Calu3 (cell line): ENCODE data around the gene FZD8. TPM values are rescaled to one million over a fixed set of nuclear protein-coding genes. Genes with fewer than 3 reads are reported as not detected.

Source experiments
- BruUV-seq: library from RNA; stranded (reverse); fragments of 400-500 nt; replicated peaks from 2 replicates; lab custom pipeline; 2021; lab: Mats Ljungman, UMichigan
- CTCF ChIA-PET: fragments of 300-600 bp; sonication (Branson Sonifier 250); formaldehyde crosslinking; loops from one replicate; lab custom pipeline; 2022; ENCODE audit warnings: antibody characterized with exemption; lab: Charles Lee
- DNase-seq: peaks from one replicate; pipeline ENCODE4 v3.0.0; 2022
- H3K27ac Mint-ChIP-seq: one replicate; pipeline ENCODE4 v1.8.0; 2022; ENCODE audit warnings: mixed read lengths; ENCODE audit not compliant: unreplicated experiment
- H3K27me3 Mint-ChIP-seq: one replicate; pipeline ENCODE4 v1.8.0; 2022; ENCODE audit warnings: mixed read lengths; ENCODE audit not compliant: unreplicated experiment
- H3K36me3 Mint-ChIP-seq: one replicate; pipeline ENCODE4 v1.8.0; 2022; ENCODE audit warnings: mild to moderate bottlenecking, moderate library complexity, mixed read lengths; ENCODE audit not compliant: insufficient read depth, unreplicated experiment
- H3K4me1 Mint-ChIP-seq: one replicate; pipeline ENCODE4 v1.8.0; 2022; ENCODE audit warnings: mild to moderate bottlenecking, low read depth, mixed read lengths; ENCODE audit not compliant: unreplicated experiment
- H3K4me3 Mint-ChIP-seq: one replicate; pipeline ENCODE4 v1.8.0; 2022; ENCODE audit warnings: mild to moderate bottlenecking, low read depth, moderate library complexity, mixed read lengths; ENCODE audit not compliant: unreplicated experiment
- H3K9me3 Mint-ChIP-seq: one replicate; pipeline ENCODE4 v1.8.0; 2022; ENCODE audit warnings: low read depth, mixed read lengths; ENCODE audit not compliant: unreplicated experiment
- intact Hi-C: fragments of 100-400 bp; cut with micrococcal nuclease; formaldehyde crosslinking; loops from one replicate; pipeline ENCODE4 v1.10.0; 2022; ENCODE audit not compliant: unreplicated experiment
- total RNA-seq: library from RNA; stranded (reverse); gene quantifications from 2 replicates; pipeline ENCODE4 v1.2.3, GENCODE V29; 2022
- TF ChIP-seq, protein P1 (sequence below): fragments of 200-600 bp; IDR thresholded peaks from one replicate; pipeline ENCODE4 v1.8.0; 2022; ENCODE audit warnings: antibody characterized with exemption; ENCODE audit not compliant: unreplicated experiment

Gene FZD8
- total RNA-seq, 1 experiment from 2014 or later: 3.7 TPM

GRCh38 chr10:35644050-35644950 is 2.2 kb upstream of the FZD8 start:
- H3K36me3 Mint-ChIP-seq: peaks cover 32% of the 10 kb centered on the region
- H3K4me1 Mint-ChIP-seq: no peaks in the 10 kb centered on the region
- no peaks in the 10 kb centered on the region for H3K9me3 Mint-ChIP-seq
- H3K27me3 Mint-ChIP-seq: peaks cover 21% of the 10 kb centered on the region
- no peak overlapping the region for H3K27ac Mint-ChIP-seq
- intact Hi-C loops: no loop called here
- DNase-seq: no peak
- CTCF ChIA-PET: interaction anchor here (0.8 kb wide), 1 partner anchor 1229 kb away, joined by 16 read pairs; no protein-coding TSS in a partner anchor
- BruUV-seq: no TSS peak
- TF ChIP-seq, protein P1, sequence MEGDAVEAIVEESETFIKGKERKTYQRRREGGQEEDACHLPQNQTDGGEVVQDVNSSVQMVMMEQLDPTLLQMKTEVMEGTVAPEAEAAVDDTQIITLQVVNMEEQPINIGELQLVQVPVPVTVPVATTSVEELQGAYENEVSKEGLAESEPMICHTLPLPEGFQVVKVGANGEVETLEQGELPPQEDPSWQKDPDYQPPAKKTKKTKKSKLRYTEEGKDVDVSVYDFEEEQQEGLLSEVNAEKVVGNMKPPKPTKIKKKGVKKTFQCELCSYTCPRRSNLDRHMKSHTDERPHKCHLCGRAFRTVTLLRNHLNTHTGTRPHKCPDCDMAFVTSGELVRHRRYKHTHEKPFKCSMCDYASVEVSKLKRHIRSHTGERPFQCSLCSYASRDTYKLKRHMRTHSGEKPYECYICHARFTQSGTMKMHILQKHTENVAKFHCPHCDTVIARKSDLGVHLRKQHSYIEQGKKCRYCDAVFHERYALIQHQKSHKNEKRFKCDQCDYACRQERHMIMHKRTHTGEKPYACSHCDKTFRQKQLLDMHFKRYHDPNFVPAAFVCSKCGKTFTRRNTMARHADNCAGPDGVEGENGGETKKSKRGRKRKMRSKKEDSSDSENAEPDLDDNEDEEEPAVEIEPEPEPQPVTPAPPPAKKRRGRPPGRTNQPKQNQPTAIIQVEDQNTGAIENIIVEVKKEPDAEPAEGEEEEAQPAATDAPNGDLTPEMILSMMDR: no peak
- peak overlapping the region; percentile 87 for H3K4me3 Mint-ChIP-seq

GRCh38 chr10:35643151-35644049 is 1.3 kb upstream of the FZD8 start:
- CTCF ChIA-PET: interaction anchor here (0.8 kb wide), 1 partner anchor 1230 kb away, joined by 16 read pairs; no protein-coding TSS in a partner anchor

GRCh38 chr10:35642793-35643114 is 658 bp upstream of the FZD8 start:
- Mint-ChIP-seq H3K4me1 (no peaks in the 10 kb centered on the region), H3K27ac (no peak overlapping the region), H3K36me3 (peaks cover 32% of the 10 kb centered on the region), H3K4me3 (peak overlapping the region; percentile 87), H3K9me3 (no peaks in the 10 kb centered on the region), H3K27me3 (peaks cover 21% of the 10 kb centered on the region)
- intact Hi-C loops: loop anchor here (1.0 kb wide), 1 partner anchor 139 kb away; no protein-coding TSS in a partner anchor
- no peak for DNase-seq
- CTCF ChIA-PET: no interaction called here
- no TSS peak for BruUV-seq
- TF ChIP-seq, protein P1: no peak

More at GRCh38 chr10:35643151-35644049, 1.3 kb upstream of the FZD8 start:
- Mint-ChIP-seq H3K9me3 (no peaks in the 10 kb centered on the region), H3K27me3 (peaks cover 21% of the 10 kb centered on the region), H3K27ac (no peak overlapping the region), H3K4me1 (no peaks in the 10 kb centered on the region), H3K4me3 (peak overlapping the region; percentile 87), H3K36me3 (peaks cover 32% of the 10 kb centered on the region)
- TF ChIP-seq, protein P1: no peak
- BruUV-seq: no TSS peak
- peak; percentile 32 for DNase-seq
- intact Hi-C loops: no loop called here

DNA sequence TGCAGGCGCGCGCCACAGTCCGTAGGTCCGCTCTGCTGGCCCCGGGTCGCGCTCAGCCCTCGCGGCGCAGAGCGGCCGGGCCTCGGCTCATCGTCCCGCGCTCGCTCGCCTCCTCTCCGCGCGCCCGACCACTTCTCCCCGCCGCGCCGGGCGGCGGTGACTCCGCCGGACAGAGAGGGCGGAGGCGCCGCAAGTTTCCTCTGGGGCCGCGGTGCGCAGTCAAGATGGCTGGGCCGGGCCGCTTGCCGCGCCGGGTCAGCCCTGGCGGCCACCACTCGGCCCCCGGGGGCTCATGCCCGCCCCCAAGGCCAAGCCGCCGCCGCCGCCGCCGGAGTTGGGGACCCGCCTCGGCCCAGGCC is 441 bp downstream of the FZD8 start:
- BruUV-seq: no TSS peak
- Mint-ChIP-seq H3K36me3 (peaks cover 32% of the 10 kb centered on the region), H3K9me3 (no peaks in the 10 kb centered on the region), H3K4me1 (no peaks in the 10 kb centered on the region), H3K4me3 (peak overlapping the region; percentile 87), H3K27ac (no peak overlapping the region), H3K27me3 (peaks cover 21% of the 10 kb centered on the region)
- TF ChIP-seq, protein P1: no peak
- intact Hi-C loops: loop anchor here (1.0 kb wide), 1 partner anchor 140 kb away; no protein-coding TSS in a partner anchor
- DNase-seq: no peak
- CTCF ChIA-PET: interaction anchor here (1.5 kb wide), 1 partner anchor 275 kb away, joined by 3 read pairs; no protein-coding TSS in a partner anchor
